Muscle layer of colon (tissue), 2 donors: ENCODE results near the gene TMEM81.

Source experiments
- H3K27ac ChIP-seq: one replicate; pipeline ENCODE4 v1.7.0; 2013; ENCODE audit warnings: low read depth, mild to moderate bottlenecking, low read length, moderate library complexity
- H3K27me3 ChIP-seq, 2 donors: one replicate each; pipeline ENCODE4 v1.7.0; 2013; ENCODE audit warnings: low read length in 2 of 2, mild to moderate bottlenecking in 2 of 2; ENCODE audit not compliant: insufficient read depth in 2 of 2, control insufficient read depth in 1 of 2
- H3K36me3 ChIP-seq: one replicate; pipeline ENCODE4 v1.7.0; 2013; ENCODE audit warnings: mild to moderate bottlenecking, low read length; ENCODE audit not compliant: insufficient read depth
- H3K4me1 ChIP-seq: one replicate; pipeline ENCODE4 v1.7.0; 2013; ENCODE audit warnings: mild to moderate bottlenecking, low read length; ENCODE audit not compliant: insufficient read depth
- H3K4me3 ChIP-seq, 2 donors: one replicate each; pipeline ENCODE4 v1.7.0; 2013; ENCODE audit warnings: low read length in 2 of 2, low read depth in 1 of 2, mild to moderate bottlenecking in 1 of 2, moderate library complexity in 1 of 2
- H3K9ac ChIP-seq: one replicate; pipeline ENCODE4 v1.7.0; 2013; ENCODE audit warnings: low read length
- H3K9me3 ChIP-seq: one replicate; pipeline ENCODE4 v1.7.0; 2013; ENCODE audit warnings: mild to moderate bottlenecking, low read length
- donor health status: abdominal sarcoma.
- donor health status: Adenocarcinoma of cecum.

TMEM81 gene

GRCh38 chr1:205084360-205084759, at the start of gene TMEM81:
Gene TMEM81 (minus strand): TSS chr1:205084460. CDS start chr1:205084320, 140 bp downstream.
- H3K36me3 ChIP-seq = peaks cover 43% of the 10 kb centered on the region
- H3K4me3 ChIP-seq = no peak within 1 kb of the TSS
- no peak within 1 kb of the TSS for H3K27ac ChIP-seq

GRCh38 chr1:205133287-205133686, 49.0 kb upstream of the TMEM81 start:
- Histone ChIP-seq H3K9ac (no peak overlapping the region), H3K27me3 (no peaks in the 10 kb centered on the region), H3K4me1 (no peaks in the 10 kb centered on the region), H3K4me3 (no peak overlapping the region), H3K9me3 (no peaks in the 10 kb centered on the region), H3K36me3 (no peaks in the 10 kb centered on the region), H3K27ac (no peak overlapping the region)

More at GRCh38 chr1:205084360-205084759, at the start of gene TMEM81:
- H3K9ac ChIP-seq = no peak within 1 kb of the TSS
- no peaks in the 10 kb centered on the region for H3K9me3 ChIP-seq
- no peaks in the 10 kb centered on the region for H3K27me3 ChIP-seq
- H3K4me1 ChIP-seq = no peaks in the 10 kb centered on the region

DNA sequence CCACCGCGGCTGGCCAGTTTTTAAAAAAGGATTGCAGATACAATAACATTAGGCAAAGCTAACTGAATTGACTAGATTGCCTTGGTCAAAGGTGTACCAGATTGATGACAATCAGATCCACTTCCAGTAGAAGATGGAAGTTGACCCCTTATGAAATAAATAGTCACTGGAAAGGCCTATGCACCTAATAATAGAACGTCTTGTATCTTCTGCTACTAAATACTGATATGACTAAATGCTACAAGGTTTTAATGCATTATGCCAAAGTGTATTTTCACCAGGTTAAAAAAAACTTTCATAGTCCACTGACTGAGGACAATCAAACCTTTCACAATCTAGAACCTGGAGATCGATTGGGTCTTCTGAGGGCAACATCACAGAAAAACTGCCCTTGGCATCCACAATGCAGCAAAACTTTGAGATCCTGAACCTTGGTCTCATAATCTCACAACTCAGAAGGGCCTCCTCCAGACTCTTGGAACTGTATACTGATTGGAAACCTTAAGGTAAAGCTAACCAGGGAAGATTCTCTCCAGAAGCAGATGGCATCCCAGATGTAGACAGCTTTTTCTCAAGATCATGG, 45.3 kb upstream of the TMEM81 start:
- no peaks in the 10 kb centered on the region for H3K9me3 ChIP-seq
- H3K4me1 ChIP-seq = no peaks in the 10 kb centered on the region
- H3K36me3 ChIP-seq = no peaks in the 10 kb centered on the region
- H3K27me3 ChIP-seq = no peaks in the 10 kb centered on the region
- H3K9ac ChIP-seq = no peak overlapping the region
- no peak overlapping the region for H3K4me3 ChIP-seq
- H3K27ac ChIP-seq = no peak overlapping the region

DNA sequence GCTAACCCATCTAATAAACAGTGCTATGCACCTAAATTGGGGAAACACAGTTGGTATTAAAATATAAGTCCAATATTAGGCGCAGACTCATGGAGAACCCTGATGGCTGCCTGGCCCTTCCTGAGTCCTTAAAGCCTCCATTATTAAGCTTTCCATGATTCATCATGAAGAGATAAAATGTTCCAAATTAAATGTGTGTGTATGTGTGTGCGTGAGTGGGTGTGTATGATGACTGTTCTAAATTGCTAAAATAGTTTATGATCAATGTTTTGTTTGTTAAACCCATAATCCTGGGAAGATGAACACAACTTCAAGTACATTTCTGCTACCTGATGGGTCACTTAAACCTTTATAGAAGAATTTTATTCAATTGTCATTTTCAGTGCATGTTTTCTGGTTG, 43.8 kb upstream of the TMEM81 start:
- Histone ChIP-seq H3K27ac (no peak overlapping the region), H3K36me3 (no peaks in the 10 kb centered on the region), H3K9ac (no peak overlapping the region), H3K27me3 (no peaks in the 10 kb centered on the region), H3K4me1 (peaks cover 1% of the 10 kb centered on the region), H3K4me3 (no peak overlapping the region), H3K9me3 (no peaks in the 10 kb centered on the region)

DNA sequence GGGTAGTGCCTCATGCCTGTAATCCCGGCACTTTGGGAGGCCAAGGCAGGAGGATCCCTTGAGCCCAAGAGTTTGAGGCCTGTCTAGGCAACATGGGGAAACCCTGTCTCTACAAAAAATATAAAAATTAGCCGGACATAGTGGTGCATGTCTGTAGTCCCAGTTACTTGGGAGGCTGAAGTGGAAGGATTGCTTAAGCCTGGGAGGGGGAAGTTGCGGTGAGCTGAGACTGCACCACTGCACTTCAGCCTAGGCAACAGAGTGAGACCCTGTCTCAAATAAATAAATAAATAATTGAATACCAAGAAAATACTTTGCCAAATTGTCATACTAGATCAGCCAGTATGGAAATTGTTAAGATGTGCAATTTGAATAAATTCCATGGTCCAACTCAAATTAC, 43.4 kb upstream of the TMEM81 start:
- Histone ChIP-seq H3K9ac (no peak overlapping the region), H3K27ac (no peak overlapping the region), H3K36me3 (no peaks in the 10 kb centered on the region), H3K4me1 (peaks cover 5% of the 10 kb centered on the region), H3K27me3 (no peaks in the 10 kb centered on the region), H3K9me3 (no peaks in the 10 kb centered on the region), H3K4me3 (no peak overlapping the region)

GRCh38 chr1:205124726-205125125, 40.5 kb upstream of the TMEM81 start:
- H3K4me1 ChIP-seq = peaks cover 23% of the 10 kb centered on the region
- no peak overlapping the region for H3K9ac ChIP-seq
- H3K4me3 ChIP-seq = no peak overlapping the region
- H3K27me3 ChIP-seq = no peaks in the 10 kb centered on the region
- no peak overlapping the region for H3K27ac ChIP-seq
- H3K36me3 ChIP-seq = no peaks in the 10 kb centered on the region
- no peaks in the 10 kb centered on the region for H3K9me3 ChIP-seq

DNA sequence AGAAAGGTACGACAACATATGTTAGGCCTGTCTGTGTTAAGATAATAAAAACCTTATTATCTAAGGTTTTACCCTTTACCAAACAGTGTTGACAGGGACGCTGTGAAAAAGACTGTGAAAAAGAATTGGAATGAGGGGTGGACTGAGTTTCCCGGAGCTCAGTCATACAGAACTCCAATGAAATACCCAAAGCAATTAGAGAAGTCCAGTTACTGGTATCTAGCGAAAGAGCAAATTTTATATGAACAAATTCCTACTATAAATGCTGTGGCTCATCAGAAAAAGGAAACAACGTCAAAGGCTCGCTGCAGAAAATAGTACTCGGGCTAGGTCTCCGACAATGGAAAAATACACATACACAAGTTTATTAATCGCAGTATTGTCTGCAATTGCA, 38.2 kb upstream of the TMEM81 start:
- no peaks in the 10 kb centered on the region for H3K9me3 ChIP-seq

GRCh38 chr1:205121660-205122488, 37.6 kb upstream of the TMEM81 start, which contains the start of gene RBBP5:
Gene RBBP5 (minus strand): TSS chr1:205121978. CDS start chr1:205121873, 105 bp downstream.
- peak within 1 kb of the TSS; percentile 97 for H3K27ac ChIP-seq

More for the DNA sequence above, 38.2 kb upstream of the TMEM81 start:
- peaks cover 28% of the 10 kb centered on the region for H3K4me1 ChIP-seq
- H3K27me3 ChIP-seq = no peaks in the 10 kb centered on the region
- no peaks in the 10 kb centered on the region for H3K36me3 ChIP-seq
- peak overlapping the region; percentile 59 to 93 for H3K4me3 ChIP-seq
- H3K9ac ChIP-seq = peak overlapping the region; percentile 98
- peak overlapping the region; percentile 97 for H3K27ac ChIP-seq

GRCh38 chr1:205118752-205119151, 34.5 kb upstream of the TMEM81 start:
- H3K4me3 ChIP-seq = no peak overlapping the region
- H3K27me3 ChIP-seq = no peaks in the 10 kb centered on the region
- no peak overlapping the region for H3K9ac ChIP-seq
- peaks cover 28% of the 10 kb centered on the region for H3K4me1 ChIP-seq
- H3K27ac ChIP-seq = no peak overlapping the region
- H3K36me3 ChIP-seq = peaks cover 9% of the 10 kb centered on the region
- no peaks in the 10 kb centered on the region for H3K9me3 ChIP-seq

More at GRCh38 chr1:205121660-205122488, 37.6 kb upstream of the TMEM81 start, which contains the start of gene RBBP5:
- Histone ChIP-seq H3K9me3 (no peaks in the 10 kb centered on the region), H3K36me3 (no peaks in the 10 kb centered on the region), H3K9ac (peak within 1 kb of the TSS; percentile 98), H3K27me3 (no peaks in the 10 kb centered on the region), H3K4me1 (peaks cover 28% of the 10 kb centered on the region), H3K4me3 (peak within 1 kb of the TSS; percentile 93 to 99)

DNA sequence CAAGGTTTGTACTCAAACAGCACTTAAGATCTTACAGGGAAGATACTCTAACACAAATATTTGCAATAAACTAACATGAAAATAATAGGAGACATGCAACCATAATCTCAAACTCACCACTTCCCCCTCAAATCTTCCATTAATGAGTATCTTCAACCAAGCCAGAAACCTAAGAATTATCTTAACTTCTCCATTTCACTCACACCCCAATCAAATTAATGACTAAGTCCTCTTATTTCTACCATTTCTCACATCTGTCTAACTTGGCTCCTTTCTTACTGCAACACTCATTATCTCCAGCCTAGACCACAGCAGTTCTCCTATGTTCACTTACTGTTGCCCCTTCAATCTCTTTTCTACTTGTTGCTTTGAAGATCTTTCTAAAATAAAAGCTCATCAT, 27.1 kb upstream of the TMEM81 start:
- Histone ChIP-seq H3K27me3 (no peaks in the 10 kb centered on the region), H3K36me3 (peaks cover 16% of the 10 kb centered on the region), H3K27ac (no peak overlapping the region), H3K4me3 (no peak overlapping the region), H3K4me1 (no peaks in the 10 kb centered on the region), H3K9ac (no peak overlapping the region), H3K9me3 (no peaks in the 10 kb centered on the region)

DNA sequence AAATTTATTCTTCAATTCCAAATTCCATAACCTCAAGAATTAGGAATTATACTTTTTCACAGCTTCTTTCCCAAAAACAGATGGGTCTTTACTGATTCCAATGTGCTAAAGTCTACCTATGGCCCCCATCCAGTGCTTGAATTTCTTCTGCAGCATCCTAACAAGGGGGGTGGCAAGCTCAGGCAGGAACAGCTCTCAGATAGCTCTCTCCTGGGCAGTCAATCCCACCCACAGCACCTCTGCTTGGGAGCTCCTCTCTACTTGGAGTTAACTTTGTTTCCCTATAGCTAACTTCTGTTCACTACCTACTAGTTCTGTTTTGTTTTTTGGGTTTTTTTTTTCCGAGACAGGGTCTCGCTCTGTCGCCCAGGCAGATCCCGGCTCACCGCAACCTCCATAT, 25.5 kb upstream of the TMEM81 start:
- Histone ChIP-seq H3K9ac (no peak overlapping the region), H3K27me3 (no peaks in the 10 kb centered on the region), H3K4me3 (no peak overlapping the region), H3K9me3 (no peaks in the 10 kb centered on the region), H3K27ac (no peak overlapping the region), H3K36me3 (peaks cover 29% of the 10 kb centered on the region), H3K4me1 (no peaks in the 10 kb centered on the region)
